Measurements from ENCODE around the gene RGS12. TPM values are rescaled to one million over a fixed set of nuclear protein-coding genes. Genes with fewer than 3 reads are reported as not detected.

The RGS12 gene
- total RNA-seq, 1 donor from 2014 or later = 107 TPM

DNA sequence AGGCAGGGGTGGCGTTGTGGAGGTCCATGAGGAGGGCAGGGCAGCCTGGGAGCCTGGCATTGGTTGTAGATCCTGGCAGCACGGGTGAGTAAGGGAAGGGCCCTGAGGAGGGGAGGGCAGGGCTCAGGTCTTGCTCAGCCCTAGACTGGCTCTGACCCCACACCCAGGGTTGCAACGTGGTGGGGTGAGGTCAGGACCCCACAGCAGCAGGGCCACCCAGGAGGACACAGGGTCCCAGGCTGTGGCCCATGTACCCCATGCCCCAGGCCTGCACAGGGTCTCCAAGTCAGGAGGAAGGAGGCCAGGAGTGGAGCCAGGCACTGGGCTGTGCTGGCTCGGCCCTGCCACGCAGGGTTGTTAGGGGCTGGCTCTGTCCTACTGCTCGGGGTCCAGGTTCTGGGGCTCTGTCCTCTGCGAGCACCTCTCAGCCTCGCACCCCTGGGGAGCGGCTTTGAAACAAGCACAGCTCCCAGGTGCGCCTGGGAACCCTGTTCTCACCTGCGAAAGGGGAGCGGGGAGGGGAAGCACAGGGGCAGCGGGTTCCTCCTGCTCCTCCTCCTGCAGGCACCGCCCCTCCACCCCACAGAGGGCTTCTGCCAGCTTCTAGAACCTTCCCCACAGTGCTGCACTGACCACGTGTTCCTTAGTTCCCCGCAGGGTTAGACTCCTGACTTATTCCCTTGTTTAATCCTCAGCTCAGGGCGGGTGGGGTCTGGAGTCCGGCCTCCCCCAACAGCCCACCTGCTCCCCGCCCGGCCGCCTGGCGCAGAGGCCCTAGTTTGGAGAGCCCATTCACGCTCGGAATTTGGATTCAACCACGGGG is 23.5 kb upstream of the RGS12 start:
- no peak for DNase-seq
- TF ChIP-seq, protein P1, sequence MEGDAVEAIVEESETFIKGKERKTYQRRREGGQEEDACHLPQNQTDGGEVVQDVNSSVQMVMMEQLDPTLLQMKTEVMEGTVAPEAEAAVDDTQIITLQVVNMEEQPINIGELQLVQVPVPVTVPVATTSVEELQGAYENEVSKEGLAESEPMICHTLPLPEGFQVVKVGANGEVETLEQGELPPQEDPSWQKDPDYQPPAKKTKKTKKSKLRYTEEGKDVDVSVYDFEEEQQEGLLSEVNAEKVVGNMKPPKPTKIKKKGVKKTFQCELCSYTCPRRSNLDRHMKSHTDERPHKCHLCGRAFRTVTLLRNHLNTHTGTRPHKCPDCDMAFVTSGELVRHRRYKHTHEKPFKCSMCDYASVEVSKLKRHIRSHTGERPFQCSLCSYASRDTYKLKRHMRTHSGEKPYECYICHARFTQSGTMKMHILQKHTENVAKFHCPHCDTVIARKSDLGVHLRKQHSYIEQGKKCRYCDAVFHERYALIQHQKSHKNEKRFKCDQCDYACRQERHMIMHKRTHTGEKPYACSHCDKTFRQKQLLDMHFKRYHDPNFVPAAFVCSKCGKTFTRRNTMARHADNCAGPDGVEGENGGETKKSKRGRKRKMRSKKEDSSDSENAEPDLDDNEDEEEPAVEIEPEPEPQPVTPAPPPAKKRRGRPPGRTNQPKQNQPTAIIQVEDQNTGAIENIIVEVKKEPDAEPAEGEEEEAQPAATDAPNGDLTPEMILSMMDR (IDR thresholded peaks at IDR 0.05; ENCODE audit: partially characterized antibody, unreplicated experiment) = no peak
- Mint-ChIP-seq H3K27ac (ENCODE audit: unreplicated experiment) (no peak overlapping the region), H3K9me3 (ENCODE audit: unreplicated experiment) (peaks cover 1% of the 10 kb centered on the region), H3K4me3 (ENCODE audit: unreplicated experiment) (no peak overlapping the region), H3K36me3 (ENCODE audit: unreplicated experiment) (no peaks in the 10 kb centered on the region), H3K27me3 (ENCODE audit: unreplicated experiment) (no peaks in the 10 kb centered on the region), H3K4me1 (ENCODE audit: low read depth, unreplicated experiment) (no peaks in the 10 kb centered on the region)

GRCh38 chr4:3269991-3270611 is 22.7 kb upstream of the RGS12 start:
- H3K4me3 Mint-ChIP-seq (ENCODE audit: unreplicated experiment) = no peak overlapping the region
- H3K9me3 Mint-ChIP-seq (ENCODE audit: unreplicated experiment) = peaks cover 1% of the 10 kb centered on the region
- no peaks in the 10 kb centered on the region for H3K36me3 Mint-ChIP-seq (ENCODE audit: unreplicated experiment)
- no peak for DNase-seq
- H3K27me3 Mint-ChIP-seq (ENCODE audit: unreplicated experiment) = no peaks in the 10 kb centered on the region
- TF ChIP-seq, protein P1 (IDR thresholded peaks at IDR 0.05; ENCODE audit: partially characterized antibody, unreplicated experiment) = no peak
- H3K27ac Mint-ChIP-seq (ENCODE audit: unreplicated experiment) = no peak overlapping the region
- H3K4me1 Mint-ChIP-seq (ENCODE audit: low read depth, unreplicated experiment) = no peaks in the 10 kb centered on the region

DNA sequence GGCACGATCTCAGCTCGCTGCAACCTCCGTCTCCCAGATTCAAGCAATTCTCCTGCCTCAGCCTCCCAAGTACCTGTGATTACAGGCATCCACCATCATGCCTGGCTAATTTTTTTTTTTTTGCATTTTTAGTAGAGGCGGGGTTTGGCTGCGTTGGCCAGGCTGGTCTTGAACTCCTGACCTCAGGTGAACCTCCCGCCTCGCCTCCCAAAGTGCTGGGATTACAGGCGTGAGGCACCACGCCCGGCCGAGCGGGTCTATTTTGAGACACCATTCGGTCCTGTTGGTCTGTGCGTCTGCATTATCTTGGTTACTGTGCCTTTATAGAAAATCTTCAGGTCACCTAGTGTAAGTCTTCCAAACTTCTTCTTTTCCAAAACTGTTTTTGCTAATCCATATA is 21.7 kb upstream of the RGS12 start:
- H3K27me3 Mint-ChIP-seq (ENCODE audit: unreplicated experiment) = no peaks in the 10 kb centered on the region
- H3K4me1 Mint-ChIP-seq (ENCODE audit: low read depth, unreplicated experiment) = no peaks in the 10 kb centered on the region
- DNase-seq = no peak
- no peak overlapping the region for H3K27ac Mint-ChIP-seq (ENCODE audit: unreplicated experiment)
- TF ChIP-seq, protein P1 (IDR thresholded peaks at IDR 0.05; ENCODE audit: partially characterized antibody, unreplicated experiment) = no peak
- peaks cover 1% of the 10 kb centered on the region for H3K9me3 Mint-ChIP-seq (ENCODE audit: unreplicated experiment)
- no peak overlapping the region for H3K4me3 Mint-ChIP-seq (ENCODE audit: unreplicated experiment)
- H3K36me3 Mint-ChIP-seq (ENCODE audit: unreplicated experiment) = no peaks in the 10 kb centered on the region

- Mint-ChIP-seq H3K4me1 (ENCODE audit: low read depth, unreplicated experiment) (no peaks in the 10 kb centered on the region), H3K36me3 (ENCODE audit: unreplicated experiment) (peaks cover 16% of the 10 kb centered on the region), H3K9me3 (ENCODE audit: unreplicated experiment) (peaks cover 4% of the 10 kb centered on the region), H3K27ac (ENCODE audit: unreplicated experiment) (no peak overlapping the region), H3K27me3 (ENCODE audit: unreplicated experiment) (no peaks in the 10 kb centered on the region), H3K4me3 (ENCODE audit: unreplicated experiment) (no peak overlapping the region)
- DNase-seq = no peak
- TF ChIP-seq, protein P1 (IDR thresholded peaks at IDR 0.05; ENCODE audit: partially characterized antibody, unreplicated experiment) = no peak
These were observed 15.8 kb upstream of the RGS12 start for GRCh38 chr4:3276986-3277385.

DNA sequence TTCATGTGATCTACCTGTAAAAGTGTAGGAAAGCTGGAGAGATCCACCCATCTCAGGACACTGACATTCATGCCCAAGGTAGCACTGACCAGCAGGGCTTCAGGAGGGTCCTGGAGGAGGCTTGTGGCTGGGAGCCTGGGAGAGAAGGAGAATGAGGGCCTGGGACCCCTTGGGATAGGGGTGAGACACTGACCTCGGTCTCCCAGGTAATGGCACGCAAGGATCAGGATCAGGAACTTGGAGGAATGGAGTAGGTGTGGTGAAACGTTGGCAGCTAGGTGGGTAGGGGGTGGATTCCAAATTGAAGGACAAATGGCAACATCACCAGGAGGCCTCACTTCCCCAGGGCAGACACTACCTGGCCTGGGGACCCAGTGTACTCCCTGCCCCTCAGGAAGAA is 12.4 kb upstream of the RGS12 start:
- H3K27ac Mint-ChIP-seq (ENCODE audit: unreplicated experiment) = no peak overlapping the region
- no peaks in the 10 kb centered on the region for H3K4me1 Mint-ChIP-seq (ENCODE audit: low read depth, unreplicated experiment)
- TF ChIP-seq, protein P1 (IDR thresholded peaks at IDR 0.05; ENCODE audit: partially characterized antibody, unreplicated experiment) = no peak
- peaks cover 8% of the 10 kb centered on the region for H3K9me3 Mint-ChIP-seq (ENCODE audit: unreplicated experiment)
- DNase-seq = no peak
- peaks cover 16% of the 10 kb centered on the region for H3K36me3 Mint-ChIP-seq (ENCODE audit: unreplicated experiment)
- peaks cover 3% of the 10 kb centered on the region for H3K27me3 Mint-ChIP-seq (ENCODE audit: unreplicated experiment)
- no peak overlapping the region for H3K4me3 Mint-ChIP-seq (ENCODE audit: unreplicated experiment)
